ENCODE measurements around the gene CNTNAP5.

Gene CNTNAP5

GRCh38 chr2:124159166-124159565 is 134.1 kb downstream of the CNTNAP5 start:
- H3K4me3 ChIP-seq (ENCODE audit: low read depth, low read length) = no peak overlapping the region
- no peak overlapping the region for H3K27ac ChIP-seq
- TF ChIP-seq, protein P1, sequence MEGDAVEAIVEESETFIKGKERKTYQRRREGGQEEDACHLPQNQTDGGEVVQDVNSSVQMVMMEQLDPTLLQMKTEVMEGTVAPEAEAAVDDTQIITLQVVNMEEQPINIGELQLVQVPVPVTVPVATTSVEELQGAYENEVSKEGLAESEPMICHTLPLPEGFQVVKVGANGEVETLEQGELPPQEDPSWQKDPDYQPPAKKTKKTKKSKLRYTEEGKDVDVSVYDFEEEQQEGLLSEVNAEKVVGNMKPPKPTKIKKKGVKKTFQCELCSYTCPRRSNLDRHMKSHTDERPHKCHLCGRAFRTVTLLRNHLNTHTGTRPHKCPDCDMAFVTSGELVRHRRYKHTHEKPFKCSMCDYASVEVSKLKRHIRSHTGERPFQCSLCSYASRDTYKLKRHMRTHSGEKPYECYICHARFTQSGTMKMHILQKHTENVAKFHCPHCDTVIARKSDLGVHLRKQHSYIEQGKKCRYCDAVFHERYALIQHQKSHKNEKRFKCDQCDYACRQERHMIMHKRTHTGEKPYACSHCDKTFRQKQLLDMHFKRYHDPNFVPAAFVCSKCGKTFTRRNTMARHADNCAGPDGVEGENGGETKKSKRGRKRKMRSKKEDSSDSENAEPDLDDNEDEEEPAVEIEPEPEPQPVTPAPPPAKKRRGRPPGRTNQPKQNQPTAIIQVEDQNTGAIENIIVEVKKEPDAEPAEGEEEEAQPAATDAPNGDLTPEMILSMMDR (IDR thresholded peaks at IDR 0.05; ENCODE audit: low read depth, low read length) = no peak
- DNase-seq = no peak
- H3K27me3 ChIP-seq (ENCODE audit: insufficient read depth, low read depth, severe bottlenecking) = no peaks in the 10 kb centered on the region
- H3K9me3 ChIP-seq (ENCODE audit: severe bottlenecking) = no peaks in the 10 kb centered on the region
- H3K36me3 ChIP-seq = no peaks in the 10 kb centered on the region

GRCh38 chr2:124161542-124161941 is 136.5 kb downstream of the CNTNAP5 start:
- TF ChIP-seq, protein P1 (IDR thresholded peaks at IDR 0.05; ENCODE audit: low read depth, low read length) = no peak
- Histone ChIP-seq H3K9me3 (ENCODE audit: severe bottlenecking) (no peaks in the 10 kb centered on the region), H3K36me3 (no peaks in the 10 kb centered on the region), H3K27ac (no peak overlapping the region), H3K27me3 (ENCODE audit: insufficient read depth, low read depth, severe bottlenecking) (no peaks in the 10 kb centered on the region), H3K4me3 (ENCODE audit: low read depth, low read length) (no peak overlapping the region)
- no peak for DNase-seq

DNA sequence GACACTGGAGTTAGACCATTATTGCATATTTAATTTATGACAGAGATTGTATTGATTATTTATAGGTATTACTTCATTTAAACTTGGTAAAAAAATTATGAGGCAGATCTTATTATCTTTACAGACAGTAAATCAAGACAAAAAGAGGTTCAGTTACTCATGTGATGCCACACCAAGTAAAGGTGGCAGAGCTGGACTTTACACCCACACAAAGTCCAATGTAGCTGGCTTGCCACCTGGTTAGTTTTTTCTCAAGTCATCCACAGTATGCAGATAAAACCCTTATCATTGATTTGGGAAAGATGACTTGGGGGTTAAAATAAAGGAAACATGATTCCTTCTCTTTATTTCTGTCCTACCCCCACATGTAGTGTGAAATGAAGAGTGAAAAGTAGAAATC is 137.2 kb downstream of the CNTNAP5 start:
- H3K27me3 ChIP-seq (ENCODE audit: insufficient read depth, low read depth, severe bottlenecking) = no peaks in the 10 kb centered on the region
- H3K27ac ChIP-seq = no peak overlapping the region
- TF ChIP-seq, protein P1 (IDR thresholded peaks at IDR 0.05; ENCODE audit: low read depth, low read length) = no peak
- no peak overlapping the region for H3K4me3 ChIP-seq (ENCODE audit: low read depth, low read length)
- no peaks in the 10 kb centered on the region for H3K36me3 ChIP-seq
- no peak for DNase-seq
- no peaks in the 10 kb centered on the region for H3K9me3 ChIP-seq (ENCODE audit: severe bottlenecking)

DNA sequence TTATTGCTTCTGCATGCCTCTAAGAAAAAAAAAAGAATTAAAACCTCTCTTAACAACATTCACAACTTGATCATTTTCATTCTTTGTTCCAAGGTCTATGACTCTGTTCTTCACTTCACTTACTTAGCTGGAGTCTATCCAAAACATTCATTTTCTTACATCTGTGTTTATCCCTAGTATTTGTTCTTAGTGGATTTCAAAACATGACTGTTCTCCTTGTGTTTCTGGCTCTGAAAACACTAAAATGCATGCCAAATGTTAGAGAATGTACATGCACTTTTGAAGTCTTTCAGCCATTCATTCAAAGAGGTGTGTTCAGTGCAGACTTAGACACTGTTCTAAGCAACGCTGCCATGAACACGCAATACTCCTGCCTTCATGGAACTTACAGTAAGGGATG is 138.8 kb downstream of the CNTNAP5 start:
- no peak for DNase-seq
- H3K4me3 ChIP-seq (ENCODE audit: low read depth, low read length) = no peak overlapping the region
- no peak overlapping the region for H3K27ac ChIP-seq
- H3K36me3 ChIP-seq = no peaks in the 10 kb centered on the region
- no peaks in the 10 kb centered on the region for H3K9me3 ChIP-seq (ENCODE audit: severe bottlenecking)
- no peaks in the 10 kb centered on the region for H3K27me3 ChIP-seq (ENCODE audit: insufficient read depth, low read depth, severe bottlenecking)
- TF ChIP-seq, protein P1 (IDR thresholded peaks at IDR 0.05; ENCODE audit: low read depth, low read length) = no peak

DNA sequence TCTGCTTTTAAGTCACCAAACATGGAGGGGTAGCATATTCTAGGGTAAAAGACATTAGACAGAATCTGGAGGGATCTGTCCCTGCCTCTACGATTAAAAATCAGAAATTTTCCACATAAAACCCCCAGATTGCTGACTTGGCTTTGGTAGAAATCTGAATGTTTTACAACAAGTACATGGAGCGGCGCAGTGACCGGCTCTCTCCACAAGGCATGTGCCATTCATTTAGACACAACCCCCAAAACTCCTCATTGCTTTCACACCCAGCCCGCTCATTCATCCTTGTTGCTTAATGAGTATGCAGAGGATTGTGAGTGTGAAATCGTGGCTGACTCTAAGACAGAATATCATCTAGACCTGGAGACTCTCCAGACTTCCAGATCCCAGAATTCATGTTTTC is 140.6 kb downstream of the CNTNAP5 start:
- H3K36me3 ChIP-seq = no peaks in the 10 kb centered on the region
- no peaks in the 10 kb centered on the region for H3K27me3 ChIP-seq (ENCODE audit: insufficient read depth, low read depth, severe bottlenecking)
- TF ChIP-seq, protein P1 (IDR thresholded peaks at IDR 0.05; ENCODE audit: low read depth, low read length) = no peak
- no peaks in the 10 kb centered on the region for H3K9me3 ChIP-seq (ENCODE audit: severe bottlenecking)
- no peak overlapping the region for H3K4me3 ChIP-seq (ENCODE audit: low read depth, low read length)
- no peak for DNase-seq
- H3K27ac ChIP-seq = no peak overlapping the region

- H3K27ac ChIP-seq = no peak overlapping the region
- H3K9me3 ChIP-seq (ENCODE audit: severe bottlenecking) = no peaks in the 10 kb centered on the region
- DNase-seq = no peak
- H3K4me3 ChIP-seq (ENCODE audit: low read depth, low read length) = no peak overlapping the region
- H3K27me3 ChIP-seq (ENCODE audit: insufficient read depth, low read depth, severe bottlenecking) = no peaks in the 10 kb centered on the region
- no peaks in the 10 kb centered on the region for H3K36me3 ChIP-seq
- TF ChIP-seq, protein P1 (IDR thresholded peaks at IDR 0.05; ENCODE audit: low read depth, low read length) = no peak
Observed at GRCh38 chr2:124171472-124172063, 146.5 kb downstream of the CNTNAP5 start.
